ENCODE results near the gene CACFD1.

CACFD1 gene

GRCh38 chr9:133517711-133518110 is 57.9 kb downstream of the CACFD1 start:
- no peak for DNase-seq
- no peaks in the 10 kb centered on the region for H3K9me3 ChIP-seq (ENCODE audit: severe bottlenecking)
- no peak for TF ChIP-seq CTCF (IDR thresholded peaks at IDR 0.05; ENCODE audit: low read depth, low read length)
- no peak overlapping the region for H3K4me3 ChIP-seq (ENCODE audit: low read depth, low read length)
- H3K27ac ChIP-seq, result no peak overlapping the region
- H3K36me3 ChIP-seq, result no peaks in the 10 kb centered on the region
- no peaks in the 10 kb centered on the region for H3K27me3 ChIP-seq (ENCODE audit: insufficient read depth, low read depth, severe bottlenecking)

- DNase-seq, result no peak
- H3K9me3 ChIP-seq (ENCODE audit: severe bottlenecking), result no peaks in the 10 kb centered on the region
- no peaks in the 10 kb centered on the region for H3K27me3 ChIP-seq (ENCODE audit: insufficient read depth, low read depth, severe bottlenecking)
Measured at GRCh38 chr9:133518200-133518599, 58.4 kb downstream of the CACFD1 start.

GRCh38 chr9:133518706-133519449 is 59.1 kb downstream of the CACFD1 start:
- Histone ChIP-seq H3K4me3 (ENCODE audit: low read depth, low read length) (no peak overlapping the region), H3K27me3 (ENCODE audit: insufficient read depth, low read depth, severe bottlenecking) (no peaks in the 10 kb centered on the region), H3K36me3 (no peaks in the 10 kb centered on the region), H3K27ac (no peak overlapping the region), H3K9me3 (ENCODE audit: severe bottlenecking) (no peaks in the 10 kb centered on the region)
- no peak for DNase-seq
- TF ChIP-seq CTCF (IDR thresholded peaks at IDR 0.05; ENCODE audit: low read depth, low read length), result no peak

More at GRCh38 chr9:133518200-133518599, 58.4 kb downstream of the CACFD1 start:
- no peak overlapping the region for H3K27ac ChIP-seq
- no peak for TF ChIP-seq CTCF (IDR thresholded peaks at IDR 0.05; ENCODE audit: low read depth, low read length)
- no peaks in the 10 kb centered on the region for H3K36me3 ChIP-seq
- no peak overlapping the region for H3K4me3 ChIP-seq (ENCODE audit: low read depth, low read length)

- H3K9me3 ChIP-seq (ENCODE audit: severe bottlenecking), result no peaks in the 10 kb centered on the region
- H3K27me3 ChIP-seq (ENCODE audit: insufficient read depth, low read depth, severe bottlenecking), result no peaks in the 10 kb centered on the region
- DNase-seq, result no peak
- no peak overlapping the region for H3K4me3 ChIP-seq (ENCODE audit: low read depth, low read length)
- no peaks in the 10 kb centered on the region for H3K36me3 ChIP-seq
- TF ChIP-seq CTCF (IDR thresholded peaks at IDR 0.05; ENCODE audit: low read depth, low read length), result no peak
- no peak overlapping the region for H3K27ac ChIP-seq
Measured at GRCh38 chr9:133519693-133520092, 59.9 kb downstream of the CACFD1 start.

GRCh38 chr9:133520121-133520835 is 60.5 kb downstream of the CACFD1 start:
- H3K4me3 ChIP-seq (ENCODE audit: low read depth, low read length), result no peak overlapping the region
- TF ChIP-seq CTCF (IDR thresholded peaks at IDR 0.05; ENCODE audit: low read depth, low read length), result no peak
- no peak for DNase-seq
- H3K27ac ChIP-seq, result no peak overlapping the region
- H3K9me3 ChIP-seq (ENCODE audit: severe bottlenecking), result no peaks in the 10 kb centered on the region
- no peaks in the 10 kb centered on the region for H3K36me3 ChIP-seq
- H3K27me3 ChIP-seq (ENCODE audit: insufficient read depth, low read depth, severe bottlenecking), result no peaks in the 10 kb centered on the region

Measured in WERI-Rb-1 (cell line).